GM12892 (cell line): ENCODE results near the gene BASP1.

Experiments
- DNase-seq: peaks from one replicate; pipeline ENCODE4 v3.0.0; 2011; ENCODE audit not compliant: insufficient read length
- FAIRE-seq: peaks from 2 replicates; lab custom pipeline; 2011; peaks lifted over from hg19 to GRCh38; lab: Jason Lieb, UNC
- POLR2A ChIP-seq: IDR thresholded peaks from 2 replicates; pipeline ENCODE4 v1.6.1; 2011; ENCODE audit warnings: low read depth, low read length, control low read depth
- POLR2AphosphoS5 ChIP-seq: IDR thresholded peaks from 2 replicates; pipeline ENCODE4 v1.6.1; 2011; ENCODE audit warnings: low read depth, low read length, control low read depth
- TAF1 ChIP-seq: IDR thresholded peaks from 2 replicates; pipeline ENCODE4 v1.6.1; 2011; ENCODE audit warnings: low read depth, mild to moderate bottlenecking, control low read depth, low read length, borderline replicate concordance

BASP1 gene

DNA sequence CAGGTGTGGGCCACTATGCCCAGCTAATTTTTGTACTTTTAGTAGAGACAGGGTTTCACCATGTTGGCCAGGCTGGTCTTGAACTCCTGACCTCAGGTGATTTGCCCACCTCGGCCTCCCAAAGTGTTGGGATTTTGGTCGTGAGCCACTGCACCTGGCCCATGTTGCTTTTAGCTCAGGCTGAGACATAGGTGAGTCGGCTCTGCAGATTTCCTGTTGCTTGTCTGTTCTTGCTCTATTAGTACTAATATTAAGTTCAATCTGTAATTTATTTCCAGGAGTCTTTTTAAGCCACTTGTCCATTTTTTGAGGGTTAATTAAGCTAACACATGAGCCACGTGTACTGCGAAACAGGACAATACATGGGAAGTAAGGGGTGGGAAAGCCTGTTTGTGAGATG is 21.4 kb upstream of the BASP1 start:
- DNase-seq (no peak), FAIRE-seq (no peak)
- no peak for TF ChIP-seq POLR2A
- no peak for TF ChIP-seq POLR2AphosphoS5
- TF ChIP-seq TAF1 = no peak

- FAIRE-seq (no peak), DNase-seq (no peak)
- TF ChIP-seq TAF1 (no peak), POLR2AphosphoS5 (no peak), POLR2A (no peak)
Measured at GRCh38 chr5:17196697-17197096, 20.7 kb upstream of the BASP1 start.

DNA sequence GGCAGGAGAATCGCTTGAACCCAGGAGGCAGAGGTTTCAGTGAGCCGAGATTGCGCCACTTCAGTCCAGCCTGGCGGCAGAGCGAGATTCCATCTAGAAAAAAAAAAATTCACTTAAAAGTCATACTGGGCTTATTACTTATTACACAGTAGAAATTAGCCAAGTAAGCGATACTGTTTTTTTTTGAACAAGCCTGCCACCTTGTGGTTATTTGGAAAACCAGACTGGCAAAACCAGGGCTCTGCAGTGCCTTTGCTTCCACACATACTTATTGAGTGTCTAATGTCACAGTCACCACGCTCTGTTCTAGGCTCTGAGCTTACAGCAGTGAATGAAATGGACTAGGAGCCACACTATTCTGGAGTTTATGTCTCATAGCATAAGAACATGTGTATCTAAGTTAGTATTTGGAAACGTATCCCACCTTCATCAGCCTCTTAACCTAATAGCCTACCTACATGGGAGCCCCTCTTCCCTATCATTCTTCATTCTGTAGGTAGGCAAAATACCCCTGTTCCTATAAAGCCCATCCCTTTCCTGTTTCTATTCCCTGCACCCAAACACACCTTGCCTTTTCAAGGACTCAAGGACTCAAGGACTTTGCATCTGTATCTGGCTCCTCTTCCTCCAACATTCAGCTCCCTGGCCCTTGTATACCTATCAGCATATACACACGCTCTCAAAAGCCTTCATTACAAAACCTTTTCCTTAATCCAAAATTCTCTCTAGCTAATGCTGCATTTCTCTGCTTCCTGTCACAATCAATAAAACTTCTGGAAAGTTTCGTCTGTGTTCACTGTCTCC is 13.9 kb upstream of the BASP1 start:
- DNase-seq (peak; percentile 38), FAIRE-seq (peak; percentile 51)

GRCh38 chr5:17204133-17204489 is 13.3 kb upstream of the BASP1 start:
- TF ChIP-seq TAF1 (no peak), POLR2AphosphoS5 (no peak), POLR2A (no peak)
- DNase-seq (no peak), FAIRE-seq (no peak)

More for the DNA sequence above, 13.9 kb upstream of the BASP1 start:
- TF ChIP-seq POLR2AphosphoS5 (no peak), TAF1 (no peak), POLR2A (no peak)

GRCh38 chr5:17206021-17206420 is 11.4 kb upstream of the BASP1 start:
- FAIRE-seq (no peak), DNase-seq (no peak)
- TF ChIP-seq POLR2AphosphoS5 = no peak
- TF ChIP-seq TAF1 = no peak
- TF ChIP-seq POLR2A = no peak

- DNase-seq (no peak), FAIRE-seq (no peak)
- TF ChIP-seq TAF1 = no peak
- no peak for TF ChIP-seq POLR2A
- no peak for TF ChIP-seq POLR2AphosphoS5
Measured at GRCh38 chr5:17212191-17212590, 5.2 kb upstream of the BASP1 start.

GRCh38 chr5:17212996-17213395 is 4.4 kb upstream of the BASP1 start:
- no peak for TF ChIP-seq POLR2A
- TF ChIP-seq POLR2AphosphoS5 = no peak
- FAIRE-seq = no peak

DNA sequence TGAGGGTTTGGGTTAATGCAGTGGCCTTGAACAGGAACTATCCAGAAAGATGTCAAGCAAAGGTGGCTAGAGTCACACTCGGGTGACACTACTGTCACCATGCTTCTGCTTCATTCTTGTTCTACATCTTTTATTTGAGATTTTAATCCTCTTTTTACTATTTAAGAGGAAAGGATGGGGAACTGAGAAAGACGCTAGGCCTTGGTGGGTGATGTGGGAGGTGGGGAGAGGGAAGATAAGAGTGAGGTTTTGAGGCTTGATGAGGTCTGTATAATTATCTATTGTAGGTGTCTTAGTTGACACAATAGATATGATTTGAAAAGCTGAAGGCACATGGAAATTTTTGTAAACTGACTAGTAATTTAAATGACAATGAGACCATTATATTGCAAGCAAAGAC is 3.5 kb upstream of the BASP1 start:
- FAIRE-seq (peak; percentile 27), DNase-seq (no peak)
- TF ChIP-seq TAF1 (no peak), POLR2A (no peak), POLR2AphosphoS5 (no peak)

More at GRCh38 chr5:17212996-17213395, 4.4 kb upstream of the BASP1 start:
- no peak for DNase-seq

DNA sequence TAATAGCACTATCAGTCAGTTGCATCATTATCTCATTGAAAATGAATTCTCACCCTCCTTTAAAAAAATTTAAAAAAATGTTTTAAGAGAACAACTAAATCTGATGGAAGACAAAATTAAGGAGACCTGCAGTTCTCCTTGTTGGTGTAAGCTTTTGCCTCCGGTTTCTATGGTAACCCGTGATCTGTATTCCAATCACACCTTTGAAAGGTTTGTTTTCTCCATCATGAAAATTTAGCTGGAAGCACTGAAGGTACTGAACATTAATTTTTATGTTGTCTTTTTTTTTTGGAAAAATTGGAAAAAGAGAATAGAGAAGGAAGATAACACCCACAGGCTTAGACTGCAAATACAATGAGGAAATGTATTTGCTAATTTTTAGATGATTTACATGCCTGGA is 2.5 kb upstream of the BASP1 start:
- FAIRE-seq = no peak
- TF ChIP-seq POLR2AphosphoS5 (no peak), TAF1 (no peak), POLR2A (no peak)
- DNase-seq = no peak

DNA sequence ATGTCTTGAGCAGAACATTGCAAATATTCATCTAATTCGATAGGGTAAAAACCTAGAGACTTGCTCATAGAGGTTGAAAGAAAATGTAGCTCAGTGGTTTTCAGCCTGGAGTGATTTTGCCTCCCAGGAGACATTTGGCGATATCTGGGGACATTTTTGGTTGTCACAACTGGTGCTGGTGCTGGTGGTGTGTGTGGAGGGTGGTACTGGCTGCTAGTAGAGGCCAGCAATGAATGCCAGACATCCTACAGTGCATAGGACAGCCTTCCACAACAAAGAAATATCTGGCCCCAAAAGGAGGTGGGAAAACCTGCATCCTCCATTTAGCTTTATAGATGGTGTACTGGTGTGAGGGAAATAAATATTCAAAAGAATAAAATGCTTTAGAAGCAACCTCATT is 2.1 kb upstream of the BASP1 start:
- no peak for FAIRE-seq
- TF ChIP-seq POLR2A (no peak), POLR2AphosphoS5 (no peak), TAF1 (no peak)
- DNase-seq = no peak

GRCh38 chr5:17216176-17216973 is 1.1 kb upstream of the BASP1 start:
- TF ChIP-seq TAF1 (no peak), POLR2AphosphoS5 (no peak), POLR2A (no peak)
- DNase-seq (peak; percentile 38), FAIRE-seq (peak; percentile 91)
